Measurements from ENCODE around the gene CRYBB1.

CRYBB1 gene

DNA sequence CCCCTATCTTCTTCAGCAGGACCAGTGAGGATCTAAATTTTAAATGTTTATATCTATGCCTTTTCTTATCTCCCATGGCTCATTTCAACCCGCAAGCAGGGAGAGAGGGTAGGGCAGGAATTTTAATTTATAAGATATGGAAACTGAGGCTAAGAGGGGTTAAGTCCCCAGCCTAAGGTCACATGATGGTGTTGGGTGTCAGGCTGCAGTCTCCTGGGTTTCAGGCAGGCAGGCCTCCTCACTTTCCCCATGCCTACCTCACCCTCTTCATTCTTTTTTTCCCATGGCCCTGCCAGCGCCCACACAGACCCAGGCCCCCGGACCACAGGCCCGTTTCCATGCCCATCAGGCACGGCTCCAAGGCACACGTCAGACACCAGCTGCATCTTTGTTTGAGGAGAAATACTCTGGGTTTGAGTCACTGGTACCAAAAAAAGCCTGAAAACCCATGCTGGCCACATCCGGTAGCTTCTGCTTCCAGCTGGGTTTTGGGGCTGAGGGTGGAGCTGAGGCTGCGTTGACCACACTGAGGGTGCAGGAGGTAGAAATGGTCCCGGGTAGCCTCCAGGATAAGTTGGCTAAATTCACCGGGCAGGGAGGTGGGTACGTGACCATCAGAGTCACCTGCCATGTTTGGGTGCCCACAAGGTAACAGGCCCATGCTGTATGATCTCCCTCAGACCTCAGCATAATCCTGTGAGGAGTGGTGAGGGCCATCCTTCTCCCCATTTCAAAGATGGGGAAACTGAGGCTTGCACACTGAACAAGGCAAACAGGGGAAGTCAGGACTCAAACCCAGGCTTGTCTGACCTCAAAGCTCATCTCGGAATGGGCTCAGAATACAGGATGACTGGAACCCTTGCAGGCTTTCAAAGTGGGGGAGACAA is 7.5 kb downstream of the CRYBB1 start:
- in situ Hi-C loops (cut with MboI; ENCODE audit: low sequenced_read_pairs): no loop called here

DNA sequence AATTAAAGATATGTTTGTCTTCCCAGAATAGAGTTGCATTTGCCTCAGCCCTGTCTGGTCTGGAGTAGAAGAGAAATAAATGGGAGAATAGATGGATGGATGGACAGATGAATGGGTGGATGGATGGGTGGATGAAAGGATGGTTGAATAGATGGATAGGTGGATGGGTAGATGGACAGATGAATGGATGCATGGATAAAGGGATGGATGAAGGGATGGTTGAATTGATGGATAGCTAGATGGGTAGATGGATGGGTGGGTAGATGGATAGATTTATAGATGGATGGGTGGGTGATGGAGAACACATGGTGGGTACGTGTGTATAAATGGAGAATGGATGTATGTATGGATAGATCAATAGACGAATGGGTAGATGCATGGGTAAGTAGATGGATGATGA is 8.5 kb downstream of the CRYBB1 start:
- in situ Hi-C loops (cut with MboI; ENCODE audit: low sequenced_read_pairs): no loop called here

DNA sequence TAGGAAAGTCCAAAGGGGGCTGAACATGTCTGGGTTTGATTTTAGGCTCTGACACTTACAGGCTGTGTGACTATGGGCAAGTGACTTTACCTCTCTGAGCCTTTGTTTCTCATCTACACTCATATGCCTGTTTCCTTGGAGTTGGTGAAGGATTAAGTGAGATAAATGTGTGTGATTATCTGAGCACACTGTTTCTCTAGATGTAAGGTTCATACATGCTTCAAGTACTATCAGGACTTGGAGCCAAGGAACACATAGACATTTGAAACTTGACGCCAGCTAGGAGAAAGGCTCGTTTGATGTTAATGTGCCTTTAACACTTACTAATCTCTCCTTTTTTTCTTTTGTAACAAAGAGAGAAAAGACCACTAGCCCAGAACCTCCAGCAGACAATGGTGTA is 9.7 kb downstream of the CRYBB1 start:
- in situ Hi-C loops (cut with MboI; ENCODE audit: low sequenced_read_pairs): no loop called here

DNA sequence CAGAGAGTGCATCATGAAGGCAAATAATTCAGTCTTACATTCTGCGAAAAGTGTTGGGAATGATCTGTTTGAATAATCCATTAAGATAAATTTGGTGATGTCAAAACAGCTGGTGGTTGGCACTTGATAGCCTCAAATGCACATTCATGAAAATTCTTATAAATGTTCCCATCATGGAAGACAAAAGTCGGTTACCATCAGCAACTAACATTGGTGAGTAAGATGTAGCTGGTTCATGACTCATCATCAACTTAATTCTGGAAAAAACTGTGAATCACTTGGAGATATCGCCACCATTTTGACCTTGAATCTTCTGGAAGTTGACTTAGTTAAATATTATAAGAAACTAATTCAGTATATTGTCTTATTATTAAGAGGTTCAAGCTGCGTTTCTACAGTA is 11.2 kb downstream of the CRYBB1 start:
- in situ Hi-C loops (cut with MboI; ENCODE audit: low sequenced_read_pairs): no loop called here

DNA sequence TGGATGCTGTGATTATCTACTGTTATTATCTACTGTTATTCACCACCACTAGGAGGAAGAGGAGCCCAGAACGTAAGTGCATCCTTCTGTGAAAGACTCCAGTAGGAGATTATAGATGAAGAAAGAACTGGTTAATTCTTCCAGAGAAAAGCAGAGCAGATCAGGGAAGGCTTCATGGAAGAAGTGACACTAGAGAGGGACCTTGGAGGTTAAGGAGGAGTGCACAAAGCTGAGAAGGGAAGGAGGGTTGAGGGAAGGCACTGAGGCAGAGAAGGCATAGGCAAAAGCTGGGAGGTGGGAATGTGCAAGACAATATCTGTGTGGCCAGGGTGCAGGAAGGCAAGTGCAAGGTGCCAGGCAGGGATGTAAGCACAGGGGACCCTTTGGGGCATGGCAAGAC is 13.5 kb downstream of the CRYBB1 start:
- in situ Hi-C loops (cut with MboI; ENCODE audit: low sequenced_read_pairs): no loop called here

DNA sequence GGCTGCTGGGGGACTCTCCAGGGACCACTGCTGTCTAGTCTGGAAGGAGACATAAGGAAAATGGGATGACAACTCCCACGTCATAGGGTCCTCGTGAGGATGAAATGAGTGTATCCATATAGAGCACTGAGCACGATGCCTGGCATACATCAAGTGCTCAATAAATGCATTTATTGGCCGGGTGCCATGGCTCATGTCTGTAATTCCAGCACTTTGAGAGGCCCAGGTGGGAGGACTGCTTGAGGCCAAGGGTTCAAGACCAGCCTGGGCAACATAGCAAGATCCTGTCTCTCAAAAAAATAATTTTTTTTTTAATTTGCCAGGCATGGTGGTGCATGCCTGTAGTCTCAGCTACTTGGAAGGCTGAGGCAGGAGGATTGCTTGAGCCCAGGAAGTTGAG is 15.7 kb downstream of the CRYBB1 start:
- in situ Hi-C loops (cut with MboI; ENCODE audit: low sequenced_read_pairs): no loop called here

DNA sequence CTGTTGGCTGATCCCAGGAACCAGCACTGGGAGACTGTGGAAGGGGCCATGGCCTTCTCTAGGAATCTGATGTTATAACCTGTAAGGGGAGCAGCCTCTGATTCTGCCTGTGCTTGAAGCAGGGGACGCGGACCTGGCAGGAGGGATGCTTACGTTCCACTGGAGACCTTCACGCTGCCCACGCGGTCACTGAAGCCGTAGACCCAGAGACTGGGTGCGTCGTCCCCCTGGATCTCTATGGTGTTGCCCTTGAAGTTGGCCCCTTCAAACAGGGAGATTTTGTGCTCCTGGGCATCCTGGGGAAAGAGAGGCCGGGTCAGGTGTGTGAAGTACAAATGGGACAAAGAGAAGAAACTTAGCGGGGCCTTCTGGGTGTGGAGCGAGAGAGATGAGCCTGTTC is 16.1 kb downstream of the CRYBB1 start:
- in situ Hi-C loops (cut with MboI; ENCODE audit: low sequenced_read_pairs): no loop called here

DNA sequence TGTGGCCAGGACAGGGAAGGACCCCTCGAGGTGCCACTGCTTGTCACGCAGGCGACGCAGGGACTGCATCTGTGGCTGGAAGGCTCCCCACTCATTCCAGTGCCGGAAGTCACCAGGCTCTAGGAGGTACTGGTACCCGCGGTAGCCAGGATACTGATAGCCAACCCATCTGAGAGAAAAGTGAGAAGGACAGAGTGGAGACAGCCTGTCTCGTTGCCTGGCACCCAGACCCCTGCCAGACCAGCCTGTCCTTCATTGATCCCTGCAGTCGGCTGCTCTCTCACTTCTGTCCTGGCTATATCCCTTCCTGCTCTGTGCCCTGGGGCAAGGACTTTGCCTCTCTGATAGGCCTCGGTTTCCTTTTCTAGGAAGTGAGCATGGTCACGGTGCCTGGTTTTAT is 18.3 kb downstream of the CRYBB1 start:
- in situ Hi-C loops (cut with MboI; ENCODE audit: low sequenced_read_pairs): no loop called here

DNA sequence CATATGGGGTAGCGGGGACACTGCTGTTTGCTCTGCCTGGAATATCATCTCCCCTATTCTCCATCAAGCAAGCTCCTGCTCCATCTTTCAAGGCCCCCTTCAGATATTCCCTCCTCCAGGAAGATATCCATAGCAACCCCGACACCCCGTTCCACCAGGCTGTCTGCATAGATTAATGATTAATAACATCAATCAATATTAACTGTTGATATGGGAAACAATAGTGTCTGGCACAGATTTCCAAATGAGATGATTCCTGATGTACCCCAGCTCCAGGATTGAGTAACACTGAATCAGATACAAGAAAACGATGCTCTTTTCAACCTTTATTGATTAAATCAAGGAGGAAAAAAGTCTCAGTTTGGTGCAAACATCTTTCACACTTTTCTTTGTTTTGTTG is 20.3 kb downstream of the CRYBB1 start:
- in situ Hi-C loops (cut with MboI; ENCODE audit: low sequenced_read_pairs): no loop called here

DNA sequence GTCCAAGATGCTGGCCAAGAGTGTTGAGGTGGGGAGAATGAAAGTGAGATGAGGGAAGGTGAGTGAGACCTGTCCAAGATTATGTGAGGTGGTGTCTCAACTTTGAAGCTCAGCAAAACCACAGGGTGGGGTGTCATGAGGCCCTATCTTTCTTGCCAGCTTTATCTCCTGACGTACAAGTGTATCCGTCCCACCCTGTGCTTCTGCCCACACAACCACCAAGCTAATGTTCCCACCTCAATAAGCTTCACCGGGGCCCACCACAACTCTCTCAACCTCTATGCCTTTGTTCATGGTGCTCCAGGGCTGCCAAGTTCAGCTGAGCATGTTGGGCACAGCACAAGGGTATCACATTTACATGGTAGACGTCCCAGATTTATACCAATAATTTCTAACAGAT is 20.8 kb downstream of the CRYBB1 start:
- in situ Hi-C loops (cut with MboI; ENCODE audit: low sequenced_read_pairs): no loop called here

DNA sequence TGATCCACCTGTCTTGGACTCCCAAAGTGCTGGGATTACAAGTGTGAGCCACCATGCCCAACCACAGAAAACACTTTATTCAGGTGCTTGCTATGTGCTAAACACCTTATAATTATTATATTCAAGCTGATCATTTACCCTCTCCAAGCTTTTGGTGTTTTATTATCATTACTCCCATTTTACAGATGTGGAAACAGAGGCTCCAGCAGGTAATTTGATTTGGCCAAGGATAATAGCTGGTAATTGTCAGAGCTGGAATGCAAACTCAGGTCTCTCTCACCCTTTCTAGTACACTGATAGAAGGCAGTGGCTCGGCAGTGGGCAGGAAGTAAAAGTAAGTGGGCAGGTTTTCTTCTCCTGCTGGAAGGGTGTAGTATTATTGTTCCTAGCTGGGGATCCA is 24.1 kb downstream of the CRYBB1 start:
- in situ Hi-C loops (cut with MboI; ENCODE audit: low sequenced_read_pairs): no loop called here

DNA sequence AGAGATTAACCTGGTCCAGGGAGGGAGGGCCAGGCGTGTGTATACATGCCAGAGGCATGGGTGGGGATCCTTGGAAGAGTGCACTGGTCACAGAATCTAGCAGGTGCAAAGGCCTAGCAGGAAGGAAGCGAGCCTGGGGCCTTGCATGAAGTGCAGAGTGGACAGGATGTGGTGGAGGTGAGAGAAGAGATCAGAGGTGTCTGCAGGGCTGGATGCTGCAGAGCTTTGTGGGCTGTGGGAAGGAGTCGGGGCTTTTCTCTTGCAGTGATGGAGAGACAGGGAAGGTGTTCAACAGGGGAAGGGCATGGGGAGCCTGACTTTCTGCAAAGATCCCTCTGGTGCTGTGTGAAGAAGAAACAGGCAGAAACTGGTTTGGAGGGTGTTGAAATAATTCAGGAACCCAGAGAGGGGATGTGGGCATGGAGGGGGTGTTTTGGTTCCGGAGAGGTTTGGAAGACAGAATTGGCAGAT is 25.4 kb downstream of the CRYBB1 start:
- in situ Hi-C loops (cut with MboI; ENCODE audit: low sequenced_read_pairs): no loop called here

DNA sequence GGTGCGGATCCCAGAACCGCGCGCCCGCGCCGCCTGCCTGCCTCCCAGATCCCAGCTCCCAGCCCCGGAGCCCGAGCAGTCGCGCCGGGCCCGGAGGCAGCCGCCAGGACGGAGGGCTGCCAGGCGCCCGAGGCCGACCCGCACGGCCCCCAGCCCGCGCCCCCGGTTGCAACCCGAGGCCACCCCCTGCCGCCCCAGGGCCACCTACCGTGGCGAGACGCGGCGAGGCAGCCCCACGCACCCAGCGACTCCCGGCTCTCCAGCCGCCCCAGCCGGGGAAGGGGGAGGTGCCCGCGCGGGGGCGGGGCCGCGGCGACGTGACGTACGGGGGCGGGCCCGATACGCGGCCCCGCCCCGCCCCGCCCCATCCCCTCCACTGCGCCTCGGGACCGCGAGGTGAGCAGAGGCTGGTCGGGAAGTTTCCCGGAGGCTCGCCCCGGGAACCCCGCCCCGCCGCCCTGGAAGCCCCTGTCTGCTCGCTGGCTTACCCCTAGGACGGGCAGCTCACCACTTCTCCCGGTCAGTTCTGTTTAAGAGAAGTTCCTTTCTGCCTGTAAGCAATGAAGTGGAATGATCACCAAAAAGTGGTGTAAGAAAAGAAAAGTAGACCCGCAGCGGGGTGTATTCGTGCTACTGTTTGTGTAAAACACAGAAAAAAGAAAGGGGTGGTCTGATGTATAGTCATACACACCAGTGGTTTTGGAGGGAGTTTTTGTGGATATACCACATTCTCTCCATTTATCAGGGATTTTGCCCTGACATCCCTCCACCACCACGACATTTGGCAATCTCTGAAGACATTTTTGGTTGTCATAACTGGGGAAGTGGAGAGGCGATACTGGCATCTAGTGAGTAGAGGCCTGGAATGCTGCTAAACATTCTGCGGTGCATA is 27.7 kb downstream of the CRYBB1 start, which contains the start of gene TPST2:
Gene TPST2, minus strand, starts transcription at position 288 of the 892 bp plus-strand sequence. CDS start 48,502 bp downstream, outside the sequence.
- in situ Hi-C loops (cut with MboI; ENCODE audit: low sequenced_read_pairs): no loop called here

DNA sequence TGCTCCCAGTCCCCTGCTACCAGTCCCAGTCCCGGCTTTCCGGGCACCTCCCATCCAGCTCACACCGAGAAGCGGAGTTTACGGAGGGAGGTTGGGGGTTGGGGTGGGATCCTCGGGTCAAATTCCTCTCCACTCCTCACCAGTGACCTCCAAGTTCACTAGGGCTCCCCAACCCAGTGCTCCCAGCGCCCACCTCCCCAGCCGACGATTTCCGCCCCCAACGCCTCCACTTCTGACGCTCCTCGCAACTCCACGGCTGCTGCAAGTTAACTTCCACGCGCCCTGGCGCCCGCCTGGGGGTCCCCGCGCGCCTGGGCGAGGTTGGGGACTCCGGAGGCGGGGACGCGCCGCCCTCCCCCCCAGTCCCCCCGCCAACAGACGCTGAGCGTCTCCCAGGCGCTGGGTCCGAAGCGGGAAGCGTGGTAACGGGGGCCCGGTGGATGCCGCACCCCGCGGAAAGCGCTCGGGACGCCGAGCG is 28.4 kb downstream of the CRYBB1 start:
- in situ Hi-C loops (cut with MboI; ENCODE audit: low sequenced_read_pairs): no loop called here

DNA sequence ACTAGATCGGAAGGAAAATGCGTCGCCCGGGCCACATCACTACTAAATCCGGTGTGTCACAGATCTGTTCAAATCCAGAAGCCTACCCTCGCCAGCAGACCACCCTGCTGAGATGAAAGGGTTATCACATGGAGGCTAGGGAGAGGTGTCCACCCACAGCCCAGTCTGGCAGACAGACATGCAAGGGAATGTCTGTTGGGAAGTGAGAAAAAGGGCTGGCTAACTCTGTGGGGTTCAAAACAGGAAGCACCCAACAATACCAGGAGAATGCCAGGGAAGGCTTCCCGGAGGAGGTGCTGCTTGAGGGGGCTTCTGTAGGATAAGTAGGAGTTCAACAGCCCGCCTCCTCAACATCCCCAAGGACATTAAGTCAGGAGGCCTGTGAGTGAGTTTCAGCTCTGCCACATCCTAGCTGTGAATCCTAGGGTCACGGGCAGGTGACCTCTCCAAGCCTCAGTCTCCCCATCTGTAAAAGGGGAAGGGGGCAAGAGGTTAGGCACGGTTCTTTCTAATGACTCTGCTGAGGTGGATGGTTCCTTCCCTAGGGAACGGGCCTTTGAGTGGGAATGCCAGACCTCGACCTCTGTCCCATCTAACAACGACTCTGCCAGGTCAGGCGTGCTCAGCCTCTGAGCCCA is 29.0 kb downstream of the CRYBB1 start:
- in situ Hi-C loops (cut with MboI; ENCODE audit: low sequenced_read_pairs): no loop called here

DNA sequence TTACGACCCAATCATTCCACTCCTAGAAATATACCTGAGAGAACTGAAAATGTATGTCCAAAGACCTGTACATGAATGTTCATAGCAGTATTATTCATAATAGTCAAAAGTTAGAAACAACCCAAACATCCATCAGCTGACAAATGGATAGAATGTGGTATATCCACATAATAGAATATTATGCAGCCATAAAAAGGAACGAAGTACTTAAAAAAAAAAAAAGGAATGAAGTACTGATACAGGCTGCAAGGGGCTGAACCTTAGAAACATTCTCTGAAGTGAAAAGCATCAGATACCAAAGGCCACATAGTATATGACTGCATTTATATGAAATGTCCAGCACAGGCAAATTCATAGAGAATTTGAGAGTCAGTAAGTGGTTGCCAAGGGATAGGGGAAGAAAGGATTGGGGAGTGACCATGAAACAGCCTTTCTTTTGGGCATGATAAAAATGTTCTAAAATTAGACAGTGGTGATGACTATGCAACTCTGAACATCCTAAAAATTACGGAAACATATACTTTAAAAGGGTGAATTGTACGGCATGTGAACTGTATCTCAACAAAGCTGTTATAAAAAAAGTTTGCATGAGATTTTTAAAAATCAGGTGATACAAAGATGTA is 29.7 kb downstream of the CRYBB1 start:
- in situ Hi-C loops (cut with MboI; ENCODE audit: low sequenced_read_pairs): no loop called here

DNA sequence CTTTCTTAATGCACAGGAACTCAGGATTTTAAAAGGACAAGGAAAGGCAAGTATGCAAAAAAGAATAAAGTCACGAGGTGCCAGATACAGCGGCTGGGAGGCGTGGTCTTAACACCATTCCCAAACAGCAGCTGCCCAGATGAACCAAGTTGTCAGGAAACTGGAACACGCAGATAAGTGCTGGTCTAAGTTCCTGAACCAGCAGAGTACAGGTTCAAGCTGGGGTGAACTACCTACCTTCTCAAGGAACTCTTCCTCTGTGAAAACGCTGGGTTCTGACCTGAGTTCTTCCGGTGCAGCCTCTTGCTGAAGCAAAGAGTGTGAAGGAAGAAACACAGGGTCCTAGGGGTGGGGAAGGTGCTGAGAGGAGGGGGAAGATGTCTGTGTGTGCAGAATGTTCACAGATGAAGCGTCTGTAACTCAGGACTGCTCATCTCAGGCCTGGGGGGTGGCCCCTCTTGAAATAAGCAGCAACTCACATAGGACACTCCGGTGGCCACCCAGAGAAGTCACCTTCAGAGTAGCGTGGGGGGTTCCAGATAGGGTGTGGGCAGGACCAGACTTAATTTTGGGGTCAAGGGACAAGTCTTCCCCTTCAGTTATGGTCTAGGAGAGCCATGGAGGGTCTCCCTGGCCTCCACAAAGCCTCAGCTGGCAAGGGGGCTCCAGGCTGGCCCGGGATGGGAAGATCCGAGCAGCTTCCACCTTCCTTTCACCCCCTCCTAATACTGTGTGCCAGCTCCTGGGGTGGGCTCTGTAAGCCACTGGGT is 31.1 kb downstream of the CRYBB1 start:
- in situ Hi-C loops (cut with MboI; ENCODE audit: low sequenced_read_pairs): no loop called here

DNA sequence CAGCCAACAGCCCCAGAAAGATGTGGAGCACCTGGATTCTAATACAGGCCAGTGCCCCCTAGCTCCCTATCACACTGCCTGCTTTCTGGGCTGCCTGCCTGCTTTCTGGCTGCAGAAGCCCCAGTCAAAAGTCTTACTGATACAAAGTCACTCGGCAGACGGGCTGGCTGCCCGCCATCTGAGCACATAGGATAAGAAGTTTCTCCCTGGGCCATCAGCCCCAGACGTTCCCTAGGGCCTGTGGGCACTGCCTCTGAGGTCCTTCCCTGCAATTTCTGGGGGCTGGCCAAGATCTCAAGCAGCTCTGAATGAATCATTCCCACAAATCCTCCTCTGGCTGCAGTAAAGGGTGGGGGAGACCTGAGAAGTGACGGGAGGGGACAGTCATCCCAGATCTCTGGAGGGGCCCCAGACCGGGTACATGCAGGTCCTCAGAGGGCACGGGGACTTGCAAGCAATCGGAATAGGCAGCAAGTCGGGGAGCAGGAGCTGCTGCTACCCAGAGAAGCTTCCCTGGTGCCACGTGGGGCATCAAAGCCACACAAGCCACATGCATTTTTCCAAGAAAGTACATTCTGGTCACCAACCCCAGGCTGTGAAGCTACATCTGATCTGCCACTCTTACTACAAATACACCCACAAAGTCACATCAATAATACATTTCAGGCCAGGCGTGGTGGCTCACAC is 32.6 kb downstream of the CRYBB1 start:
- in situ Hi-C loops (cut with MboI; ENCODE audit: low sequenced_read_pairs): no loop called here

DNA sequence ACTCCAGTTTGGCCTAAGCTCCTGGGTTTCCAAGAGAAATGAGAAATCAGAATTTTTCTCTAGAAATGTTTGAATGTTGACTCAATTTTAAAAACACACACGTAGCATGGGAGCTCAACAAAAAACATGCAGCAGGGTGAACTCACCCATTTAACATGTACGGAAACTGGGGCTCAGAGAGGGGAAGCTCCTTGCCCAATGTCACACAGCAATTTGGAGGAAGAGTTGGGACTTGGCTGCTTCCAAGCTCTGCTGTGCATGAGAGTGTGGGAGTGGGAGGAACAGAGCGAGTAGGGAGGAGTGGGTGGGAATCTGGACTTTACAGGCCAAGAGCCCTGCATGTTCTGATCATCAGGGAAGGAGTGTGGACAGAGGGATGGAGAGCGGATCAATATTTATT is 33.8 kb downstream of the CRYBB1 start:
- in situ Hi-C loops (cut with MboI; ENCODE audit: low sequenced_read_pairs): no loop called here
